HTERT RPE-1 (cell line): ENCODE data around the gene ACVR2A.

Source experiments
- in situ Hi-C: fragments of 300-500 bp; cut with MboI; formaldehyde crosslinking; loops from 4 replicates; pipeline ENCODE4 v1.14.3; 2020; ENCODE audit warnings: low sequenced_read_pairs

Gene ACVR2A

DNA sequence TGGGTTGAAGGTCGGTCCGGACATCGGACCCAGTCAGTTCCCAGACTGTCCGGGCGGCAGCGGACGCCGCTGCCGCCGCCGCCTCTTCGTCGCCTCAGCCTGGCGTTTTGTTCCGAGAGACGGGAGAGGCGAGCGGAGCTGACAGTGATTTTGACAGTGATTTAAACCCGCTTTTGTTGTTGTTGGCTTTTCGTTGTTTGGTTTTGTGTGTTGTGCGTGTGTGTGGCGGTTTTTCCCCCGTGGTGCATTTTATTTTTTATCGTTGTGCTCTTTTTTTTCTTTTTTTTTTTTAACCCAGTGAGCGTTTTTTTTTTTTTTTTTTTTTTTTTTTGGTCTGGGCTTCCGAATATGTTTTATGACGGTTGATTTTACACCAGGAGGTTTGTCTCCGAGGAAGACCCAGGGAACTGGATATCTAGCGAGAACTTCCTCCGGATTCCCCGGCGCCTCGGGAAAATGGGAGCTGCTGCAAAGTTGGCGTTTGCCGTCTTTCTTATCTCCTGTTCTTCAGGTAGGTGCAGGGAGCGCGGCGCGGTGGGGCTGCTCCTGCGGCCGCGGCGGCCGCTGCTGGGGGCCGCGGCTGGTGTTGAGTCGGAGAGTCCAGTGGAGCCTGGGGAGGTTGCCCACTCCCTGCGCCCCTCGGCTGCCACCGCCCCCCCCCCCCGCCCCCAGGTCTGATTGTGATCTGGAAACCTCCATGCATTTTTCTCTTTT is at the start of gene ACVR2A:
Gene ACVR2A (plus strand): TSS at position 333 of the 714 bp plus-strand sequence. CDS start 124 bp downstream, at position 457.
- in situ Hi-C loops = no loop called here

DNA sequence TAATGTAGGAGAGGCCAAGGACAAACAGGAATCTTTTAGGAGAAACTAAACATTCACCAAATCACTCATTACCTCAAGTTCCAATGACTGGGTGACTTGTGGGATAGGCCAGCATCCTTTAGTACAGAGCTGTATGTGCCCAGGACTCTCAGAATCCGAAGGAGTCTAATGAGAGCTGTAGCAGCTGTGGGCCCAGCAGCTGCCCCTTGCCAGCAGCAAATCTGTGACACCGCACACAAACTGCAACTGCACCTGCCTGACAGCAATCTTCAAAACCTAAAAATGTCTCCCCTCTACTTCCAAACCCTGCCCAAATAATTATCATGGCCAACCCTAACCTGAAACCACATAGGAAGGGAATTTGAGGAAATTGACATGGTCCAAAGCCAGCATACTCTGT is 44.5 kb upstream of the ACVR2A start:
- in situ Hi-C loops = no loop called here

DNA sequence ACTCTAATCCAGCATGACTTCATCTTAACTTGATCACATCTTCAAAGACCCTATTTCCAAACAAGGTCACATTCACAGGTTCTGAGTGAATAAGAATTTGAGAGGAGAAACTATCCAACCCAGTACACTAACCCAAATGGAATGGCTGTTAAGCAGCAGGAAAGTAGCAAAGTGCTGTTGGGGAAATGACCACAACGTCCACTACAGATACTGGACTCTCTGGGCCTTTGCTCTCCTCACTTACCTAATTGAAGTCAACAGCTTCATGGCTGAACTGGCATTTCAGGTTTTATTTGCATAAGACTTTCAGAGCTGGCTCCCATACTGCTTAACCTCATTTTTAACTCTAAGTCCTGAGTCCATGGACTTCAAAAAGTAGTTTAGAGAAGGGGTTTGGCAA is 38.0 kb upstream of the ACVR2A start:
- in situ Hi-C loops = no loop called here

DNA sequence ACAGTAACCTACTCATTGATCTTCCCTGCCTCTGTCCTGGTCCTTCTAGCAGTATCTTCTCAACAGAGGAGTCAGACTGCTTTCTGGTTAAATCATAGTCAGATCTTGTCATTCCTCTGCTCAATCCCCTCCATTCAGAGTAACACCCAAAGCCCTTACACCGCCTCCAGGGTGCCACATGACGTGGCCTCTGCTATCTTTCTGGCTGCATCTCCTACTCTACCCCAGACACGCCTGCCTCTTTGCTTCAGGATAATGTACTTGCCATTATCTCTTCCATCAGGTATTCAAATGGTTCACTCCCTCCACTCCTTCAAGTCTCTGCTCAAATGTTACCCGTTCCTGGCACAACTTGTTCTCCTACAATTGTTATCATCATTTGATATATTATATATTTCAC is 36.3 kb upstream of the ACVR2A start:
- in situ Hi-C loops = no loop called here

DNA sequence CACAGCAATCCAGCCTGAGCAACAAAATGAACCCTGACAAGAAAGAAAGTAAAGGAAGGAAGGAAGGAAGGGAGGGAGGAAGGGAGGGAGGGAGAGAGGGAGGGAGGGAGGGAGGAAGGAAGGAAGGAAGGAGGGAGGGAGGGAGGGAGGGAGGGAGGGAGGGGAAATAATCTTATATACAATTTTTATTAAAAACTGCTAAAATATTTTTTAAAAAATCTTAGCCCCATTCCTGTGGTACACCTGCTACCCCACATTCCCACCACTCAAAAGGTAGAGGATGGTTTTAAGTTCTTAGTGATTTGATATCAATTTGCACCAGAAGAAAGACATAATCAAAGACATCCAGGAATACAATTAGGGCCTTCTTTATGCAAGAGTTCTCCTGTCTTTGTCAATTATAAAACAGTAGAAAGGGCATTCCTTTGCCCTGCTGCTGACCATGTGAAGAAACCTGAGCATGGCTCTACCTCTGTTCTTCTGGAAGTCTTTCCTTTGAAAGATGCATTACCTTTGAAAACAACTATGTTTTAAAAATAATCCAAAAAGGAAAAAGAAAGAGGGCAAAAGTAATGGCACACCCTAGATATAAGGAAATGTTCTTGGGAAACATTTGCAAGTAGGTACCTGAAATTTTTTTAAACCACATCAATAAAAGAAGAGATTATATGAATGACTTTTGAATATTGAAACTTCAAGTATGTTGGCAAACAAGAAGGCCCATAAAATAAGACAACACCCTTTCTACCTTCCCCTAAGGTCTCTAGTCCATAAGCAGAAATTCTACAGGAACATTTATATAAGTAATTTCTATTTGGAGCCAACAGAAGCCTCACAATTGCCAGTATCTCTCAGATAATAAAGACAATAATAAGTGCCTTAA is 33.7 kb upstream of the ACVR2A start:
- in situ Hi-C loops = no loop called here

DNA sequence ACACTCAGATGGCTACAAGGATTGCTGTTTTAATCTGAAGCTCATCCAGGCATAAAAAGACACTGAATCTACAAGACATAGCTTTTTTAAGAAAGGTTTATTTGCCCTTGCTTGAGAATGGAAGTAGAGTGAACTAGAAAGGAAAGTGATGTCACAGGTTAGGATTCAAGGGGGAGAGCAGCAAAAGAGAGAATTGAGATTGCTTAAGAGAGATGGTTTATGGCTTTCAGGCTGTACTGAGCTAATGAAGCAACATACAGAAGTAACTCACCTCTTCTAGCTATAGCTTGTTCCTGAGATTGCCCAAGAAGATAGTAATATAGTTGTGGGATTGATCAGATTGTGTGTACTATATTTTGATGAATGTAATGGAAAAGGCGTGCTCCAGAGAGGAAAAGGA is 26.1 kb upstream of the ACVR2A start:
- in situ Hi-C loops = no loop called here

DNA sequence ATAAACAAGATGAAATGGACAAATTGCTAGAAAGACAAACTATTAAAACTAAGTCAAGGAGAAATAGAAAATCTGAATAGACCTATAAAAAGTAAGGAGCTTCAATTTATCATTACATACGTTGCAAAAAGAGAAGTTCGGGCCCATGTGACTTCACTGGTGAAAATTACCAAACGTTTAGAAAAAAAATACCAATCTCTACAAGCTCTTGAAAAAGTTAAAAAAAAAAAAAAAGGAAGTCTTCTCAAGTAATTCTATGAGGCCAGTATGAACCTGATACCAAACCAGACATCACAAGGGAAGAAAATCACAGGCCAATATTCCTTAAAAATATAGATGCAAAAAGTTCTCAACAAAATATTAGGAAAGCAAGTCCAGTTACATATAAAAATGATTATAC is 20.2 kb upstream of the ACVR2A start:
- in situ Hi-C loops = no loop called here

DNA sequence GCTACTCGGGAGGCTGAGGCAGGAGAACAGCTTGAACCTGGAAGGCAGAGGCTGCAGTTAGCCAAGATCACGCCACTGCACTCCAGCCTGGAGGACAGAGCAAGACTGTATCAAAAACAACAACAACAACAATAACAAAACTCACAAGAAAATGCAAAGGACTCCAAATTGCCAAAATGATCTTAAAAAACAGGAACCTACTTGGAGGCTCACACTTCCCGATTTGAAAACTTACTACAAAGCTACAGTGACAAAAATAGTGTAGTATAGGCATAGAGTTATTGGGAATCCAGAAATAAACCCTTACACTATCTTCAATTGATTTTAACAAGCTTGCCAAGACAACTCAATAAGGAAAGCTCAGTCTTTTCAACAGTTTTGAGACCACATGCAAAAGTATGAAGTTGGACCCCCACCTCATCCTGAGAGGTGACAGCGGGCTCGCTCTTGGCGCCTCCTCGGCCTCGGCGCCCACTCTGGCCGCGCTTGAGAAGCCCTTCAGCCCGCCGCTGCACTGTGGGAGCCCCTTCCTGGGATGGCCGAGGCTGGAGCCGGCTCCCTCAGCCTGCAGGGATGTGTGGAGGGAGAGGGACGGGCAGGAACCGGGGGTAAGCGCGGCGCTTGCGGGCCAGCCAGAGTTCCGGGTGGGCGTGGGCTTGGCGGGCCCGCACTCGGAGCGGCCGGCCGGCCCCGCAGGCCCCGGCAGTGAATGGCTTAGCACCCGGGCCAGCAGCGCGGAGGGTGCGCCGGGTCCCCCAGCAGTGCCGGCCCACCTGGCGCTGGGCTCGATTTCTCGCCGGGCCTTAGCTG is 18.3 kb upstream of the ACVR2A start:
- in situ Hi-C loops = no loop called here

DNA sequence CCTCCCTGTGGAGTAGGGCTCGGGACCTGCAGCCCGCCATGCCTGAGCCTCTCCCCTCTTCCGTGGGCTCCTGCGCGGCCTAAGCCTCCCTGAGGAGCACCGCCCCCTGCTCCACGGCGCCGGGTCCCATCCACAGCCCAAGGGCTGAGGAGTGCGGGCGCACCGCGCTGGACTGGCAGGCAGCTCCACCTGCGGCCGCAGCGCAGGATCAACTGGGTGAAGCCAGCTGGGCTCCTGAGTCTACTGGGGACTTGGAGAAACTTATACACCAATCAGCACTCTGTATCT is 17.8 kb upstream of the ACVR2A start:
- in situ Hi-C loops = no loop called here

DNA sequence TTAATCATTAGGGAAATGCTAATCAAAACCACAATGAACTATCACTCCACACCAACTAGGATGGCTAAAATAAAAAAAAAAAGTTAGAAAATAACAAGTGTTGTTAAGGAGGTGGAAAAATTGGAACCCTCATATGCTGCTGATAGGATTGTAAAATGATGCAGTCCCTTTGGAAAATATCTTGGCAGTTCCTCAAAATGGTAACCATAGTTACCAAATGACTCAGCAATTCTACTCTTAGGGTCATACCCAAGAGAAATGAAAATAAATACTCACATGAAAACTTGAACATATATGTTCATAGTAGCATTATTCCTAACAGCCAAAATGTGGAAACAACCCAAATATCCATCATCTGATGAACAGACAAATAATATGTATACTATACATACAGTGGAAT is 15.7 kb upstream of the ACVR2A start:
- in situ Hi-C loops = no loop called here

DNA sequence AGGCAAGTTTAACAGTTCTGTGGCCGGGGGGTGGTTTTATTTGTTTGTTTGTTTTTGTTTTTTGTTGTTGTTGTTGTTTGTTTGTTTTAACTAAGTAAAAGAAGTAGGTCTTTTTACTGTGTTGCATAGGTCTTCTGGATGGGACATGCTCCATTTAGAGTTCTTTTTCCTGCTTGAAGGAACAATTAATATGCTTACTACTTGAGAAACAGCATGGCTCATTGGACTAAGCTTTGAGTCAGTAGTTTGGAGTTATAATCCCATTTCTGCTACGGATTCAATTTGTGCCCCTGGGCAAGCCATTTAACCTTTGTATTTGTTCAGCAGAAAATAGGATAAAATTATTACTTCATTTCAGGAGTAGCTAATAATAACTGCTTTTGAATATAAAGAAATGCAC is 8.7 kb upstream of the ACVR2A start:
- in situ Hi-C loops = no loop called here

DNA sequence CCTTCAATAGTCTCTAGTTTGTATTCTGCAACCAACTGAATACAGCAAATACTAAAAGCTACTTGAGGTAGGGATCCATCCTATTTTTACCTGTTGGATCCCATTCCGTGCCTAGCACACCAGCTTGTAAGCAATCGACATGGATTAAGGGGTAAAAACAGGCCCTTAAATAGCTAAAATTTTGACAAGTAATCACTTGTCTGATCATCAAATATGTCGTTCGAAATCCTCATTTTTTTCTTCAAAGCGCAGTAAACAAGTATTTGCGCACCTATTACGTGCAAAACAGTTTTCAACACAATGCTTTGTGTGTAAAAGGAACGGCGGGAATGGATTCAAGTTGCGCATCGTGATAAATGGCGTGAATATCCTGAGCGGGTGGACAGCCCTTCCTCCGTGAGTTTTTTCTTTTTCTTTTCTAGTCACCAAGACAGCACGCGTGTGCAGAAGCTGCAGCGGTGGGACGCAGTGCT is 1.4 kb upstream of the ACVR2A start:
- in situ Hi-C loops = no loop called here

DNA sequence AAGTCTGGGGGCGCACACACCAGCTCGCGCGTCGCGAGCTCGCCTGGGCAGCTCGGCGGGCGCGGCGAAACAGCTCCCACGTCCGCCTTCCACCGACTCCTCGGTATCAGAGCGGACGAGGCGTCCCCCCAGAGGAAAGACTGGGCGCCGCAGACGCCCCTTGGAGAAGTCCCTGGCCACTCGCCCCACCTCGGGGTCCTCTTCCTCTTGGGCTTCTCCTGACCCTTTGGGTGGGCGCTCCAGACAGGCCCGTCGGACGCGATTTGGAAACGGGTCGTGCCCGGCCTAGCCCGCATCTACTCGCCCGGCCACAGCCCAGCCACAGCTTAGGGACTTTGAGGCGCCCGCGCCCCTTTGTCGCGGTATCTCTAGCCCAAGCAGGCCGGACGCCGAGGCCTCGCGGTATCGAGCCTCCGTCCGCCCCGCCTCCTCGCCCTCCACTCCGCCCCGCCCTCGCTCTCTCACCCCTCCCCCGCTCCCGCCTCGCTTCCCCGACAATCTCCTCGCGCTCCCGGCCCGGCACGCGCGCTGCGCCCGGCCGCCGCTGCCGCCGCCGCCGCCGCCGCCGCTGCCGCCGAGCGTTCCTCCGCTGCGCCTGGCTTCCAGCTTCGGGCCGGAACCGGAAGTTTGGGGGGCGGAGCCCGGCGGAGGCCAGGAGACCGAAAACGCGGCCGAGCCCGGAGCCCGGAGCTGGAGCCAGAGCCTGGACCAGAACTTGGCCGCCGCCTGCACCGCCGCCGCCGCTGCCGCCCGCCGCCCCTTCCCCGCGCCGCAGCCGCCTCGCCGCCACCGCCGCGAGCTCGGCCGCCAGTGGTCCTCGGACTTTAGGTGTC is 749 bp upstream of the ACVR2A start:
- in situ Hi-C loops = no loop called here

DNA sequence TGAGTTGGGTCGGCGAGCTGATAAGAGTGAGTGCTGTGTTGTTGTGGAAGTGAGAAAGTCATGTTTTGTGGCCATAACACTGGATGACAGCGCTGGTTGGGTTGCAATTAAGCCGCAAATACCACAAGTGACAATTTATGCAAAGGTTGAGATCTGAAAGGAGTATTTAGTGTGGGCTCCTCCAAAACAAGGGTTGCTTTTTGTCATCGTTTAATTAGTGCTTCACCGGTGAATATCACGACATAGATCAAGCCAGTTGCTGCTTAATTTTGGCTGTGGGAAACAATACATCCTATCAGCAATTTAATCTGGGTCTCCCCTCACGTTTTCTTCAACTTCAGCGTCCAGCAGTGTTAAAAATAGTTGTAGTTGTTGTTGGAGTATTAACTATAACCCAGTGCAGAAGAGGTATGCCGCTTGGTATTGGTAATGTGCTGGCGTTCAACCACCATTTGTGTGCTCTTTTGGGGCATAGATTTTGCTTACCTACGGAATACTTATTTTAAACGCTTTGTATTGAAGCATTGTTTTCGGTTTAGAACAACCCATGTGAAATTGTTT is 662 bp downstream of the ACVR2A start:
- in situ Hi-C loops = no loop called here

DNA sequence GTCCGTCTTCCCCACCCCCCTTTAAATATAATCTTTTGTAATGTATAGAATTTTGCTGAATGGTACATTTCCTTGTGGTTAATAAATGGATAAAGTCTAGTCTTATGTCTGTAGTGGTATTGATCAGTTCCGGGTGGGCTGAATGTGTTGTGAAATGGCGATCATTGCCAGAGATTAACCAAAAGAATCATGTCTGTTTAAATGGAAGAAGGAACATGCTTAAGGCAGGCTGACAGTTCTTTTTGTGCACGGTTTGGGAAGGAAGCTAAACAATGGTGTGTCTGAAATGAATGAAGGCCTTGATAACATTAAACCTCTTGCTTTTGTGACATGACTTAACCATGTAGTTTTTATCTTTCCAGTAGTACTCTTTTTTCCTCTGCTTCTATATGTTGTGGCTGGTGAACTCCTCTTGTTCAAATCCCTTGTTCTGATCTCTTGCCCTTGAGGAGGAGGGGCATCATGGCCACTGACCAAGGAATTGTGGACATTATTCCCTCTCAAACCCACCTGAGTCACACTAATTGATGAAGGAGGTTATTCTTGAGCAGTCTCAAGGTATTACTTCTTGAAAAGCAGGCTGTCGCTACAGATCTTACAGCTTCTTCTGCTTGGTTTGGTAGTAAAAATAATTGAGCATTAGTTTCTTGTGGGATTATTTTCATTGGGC is 1.7 kb downstream of the ACVR2A start:
- in situ Hi-C loops = no loop called here

DNA sequence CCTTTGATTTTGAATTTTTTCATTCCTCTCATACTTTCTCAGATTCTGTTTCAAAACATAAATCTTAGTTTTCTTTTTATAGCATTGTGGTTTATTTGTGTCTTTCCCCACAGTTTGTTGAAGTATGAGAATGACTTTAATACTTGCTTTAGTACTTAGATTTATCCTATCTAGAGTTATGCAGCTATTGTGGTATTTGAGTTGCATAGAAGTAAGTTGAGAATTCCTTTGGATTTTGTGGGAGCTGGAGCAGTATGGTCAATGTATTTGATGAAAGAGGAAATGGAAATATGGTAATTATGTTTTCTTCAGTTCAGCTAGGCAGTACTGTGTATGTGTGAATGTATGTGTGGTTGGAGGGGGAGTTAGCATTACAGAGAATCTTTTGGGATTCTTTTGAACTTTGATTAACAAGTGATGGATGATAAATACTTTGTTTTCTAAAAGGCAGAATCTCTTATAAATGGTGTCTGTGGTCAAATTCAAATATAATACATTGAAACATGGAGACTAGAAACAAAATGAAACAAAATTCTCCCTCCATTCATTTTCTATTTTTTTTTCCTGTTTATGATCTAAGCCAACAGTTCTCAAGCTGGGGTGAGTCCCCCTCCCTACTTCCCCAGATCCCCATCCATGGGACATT is 3.0 kb downstream of the ACVR2A start:
- in situ Hi-C loops = no loop called here

DNA sequence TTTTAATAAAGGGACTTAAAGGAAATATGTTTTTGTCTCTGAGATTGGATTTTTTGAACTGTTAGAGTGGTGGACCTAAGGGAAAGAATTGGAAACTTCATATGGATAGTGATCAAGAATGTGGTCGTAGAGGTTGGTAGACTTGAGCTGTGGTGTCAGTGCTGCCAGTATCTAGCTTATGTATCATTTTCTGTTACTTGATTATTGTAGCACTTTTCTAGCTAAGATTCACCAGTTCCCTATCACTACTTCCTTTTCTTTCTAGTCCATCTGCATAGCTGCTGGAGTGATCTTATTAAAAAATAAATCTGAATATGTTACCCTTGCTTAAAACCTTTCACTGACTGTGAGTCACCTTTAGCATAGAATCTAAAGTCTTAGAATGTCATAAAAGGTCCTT is 6.0 kb downstream of the ACVR2A start:
- in situ Hi-C loops = no loop called here

DNA sequence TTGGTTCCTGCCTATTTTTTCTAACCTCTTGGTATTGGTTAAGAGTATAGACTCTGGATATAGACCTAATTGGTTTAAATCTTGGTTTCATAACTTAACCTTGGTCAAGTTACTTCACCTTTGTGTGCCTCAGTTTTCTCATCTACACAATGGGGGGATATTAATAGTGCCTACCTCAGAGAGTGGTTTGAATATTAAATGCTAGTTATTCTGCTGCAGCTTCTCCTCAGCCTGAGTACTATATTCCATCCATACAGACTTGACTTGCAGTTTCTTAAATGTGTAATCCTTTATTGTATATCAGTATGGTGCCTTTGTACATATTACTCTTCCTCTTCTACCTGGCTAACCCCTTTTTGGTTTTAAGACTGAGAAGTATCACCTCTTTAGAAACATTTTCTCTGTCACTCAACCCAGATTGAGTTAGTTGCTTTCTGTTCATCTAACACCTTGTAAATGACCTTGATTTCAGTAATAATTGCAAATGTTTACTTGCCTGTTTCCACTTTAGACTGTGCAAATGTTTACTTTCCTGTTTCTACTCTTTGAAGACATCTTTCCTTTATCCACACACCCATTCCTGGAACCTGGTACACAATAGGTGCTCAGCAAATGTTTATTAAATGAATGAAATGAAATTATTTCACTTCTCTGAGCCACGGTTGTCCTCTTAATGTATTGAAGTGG is 6.6 kb downstream of the ACVR2A start:
- in situ Hi-C loops = no loop called here
